IPS-NIHi7 (cell line): ENCODE results near the gene IL1RAP.
"Not testable (repeated sequence)": the region's sequence is repeated elsewhere in the genome, so short reads cannot be mapped to it uniquely, and the experiment has no call there.

Source experiments
- DNase-seq: peaks from one replicate; pipeline ENCODE4 v3.0.0; 2012; ENCODE audit warnings: mixed read lengths; ENCODE audit errors: extremely low spot score

IL1RAP gene, protein sequence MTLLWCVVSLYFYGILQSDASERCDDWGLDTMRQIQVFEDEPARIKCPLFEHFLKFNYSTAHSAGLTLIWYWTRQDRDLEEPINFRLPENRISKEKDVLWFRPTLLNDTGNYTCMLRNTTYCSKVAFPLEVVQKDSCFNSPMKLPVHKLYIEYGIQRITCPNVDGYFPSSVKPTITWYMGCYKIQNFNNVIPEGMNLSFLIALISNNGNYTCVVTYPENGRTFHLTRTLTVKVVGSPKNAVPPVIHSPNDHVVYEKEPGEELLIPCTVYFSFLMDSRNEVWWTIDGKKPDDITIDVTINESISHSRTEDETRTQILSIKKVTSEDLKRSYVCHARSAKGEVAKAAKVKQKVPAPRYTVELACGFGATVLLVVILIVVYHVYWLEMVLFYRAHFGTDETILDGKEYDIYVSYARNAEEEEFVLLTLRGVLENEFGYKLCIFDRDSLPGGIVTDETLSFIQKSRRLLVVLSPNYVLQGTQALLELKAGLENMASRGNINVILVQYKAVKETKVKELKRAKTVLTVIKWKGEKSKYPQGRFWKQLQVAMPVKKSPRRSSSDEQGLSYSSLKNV

DNA sequence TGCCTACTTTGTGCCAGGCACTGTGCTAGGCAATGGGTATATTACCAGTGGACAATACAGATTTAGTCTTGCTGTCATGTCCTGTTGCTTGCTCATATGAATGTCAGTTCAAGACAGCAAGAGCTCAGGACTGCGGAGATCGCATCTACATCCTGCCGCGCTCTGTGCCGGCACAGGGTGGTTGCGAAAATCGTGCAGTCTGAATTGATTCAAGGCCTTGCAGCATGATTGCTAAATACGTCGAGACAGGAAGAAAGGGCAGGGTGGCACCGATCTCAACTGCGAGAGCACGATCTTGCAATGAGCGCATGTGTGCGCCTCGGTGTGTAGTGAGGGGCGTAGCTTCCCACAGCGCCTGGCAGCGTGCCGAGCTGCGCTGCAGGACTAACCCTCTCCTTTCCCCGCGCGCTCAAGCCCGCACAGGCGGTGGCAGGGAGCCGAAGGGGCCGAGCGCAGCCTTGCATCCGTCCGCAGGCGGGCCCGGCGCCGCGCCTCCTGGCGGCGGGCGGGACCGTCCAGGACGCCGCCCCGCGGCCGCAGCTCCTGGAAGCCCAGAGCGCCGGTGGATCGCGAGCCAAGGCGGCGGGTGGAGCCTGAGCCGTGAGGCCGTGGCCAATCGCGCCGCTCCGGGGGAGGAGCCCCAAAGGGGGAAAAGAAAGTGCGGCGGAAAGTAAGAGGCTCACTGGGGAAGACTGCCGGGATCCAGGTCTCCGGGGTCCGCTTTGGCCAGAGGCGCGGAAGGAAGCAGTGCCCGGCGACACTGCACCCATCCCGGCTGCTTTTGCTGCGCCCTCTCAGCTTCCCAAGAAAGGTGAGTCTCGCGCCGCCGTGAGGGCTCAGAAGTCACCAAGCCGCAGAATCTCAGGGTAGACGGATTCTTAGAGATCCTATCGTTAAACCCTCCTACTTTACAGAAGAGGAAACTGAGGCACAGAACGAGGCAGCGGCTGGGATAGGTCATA, at the start of gene IL1RAP:
Gene IL1RAP, plus strand, starts transcription at position 677 of the 962 bp plus-strand sequence. CDS start 50,205 bp downstream, outside the sequence.
- DNase-seq, result peak; percentile 94

DNA sequence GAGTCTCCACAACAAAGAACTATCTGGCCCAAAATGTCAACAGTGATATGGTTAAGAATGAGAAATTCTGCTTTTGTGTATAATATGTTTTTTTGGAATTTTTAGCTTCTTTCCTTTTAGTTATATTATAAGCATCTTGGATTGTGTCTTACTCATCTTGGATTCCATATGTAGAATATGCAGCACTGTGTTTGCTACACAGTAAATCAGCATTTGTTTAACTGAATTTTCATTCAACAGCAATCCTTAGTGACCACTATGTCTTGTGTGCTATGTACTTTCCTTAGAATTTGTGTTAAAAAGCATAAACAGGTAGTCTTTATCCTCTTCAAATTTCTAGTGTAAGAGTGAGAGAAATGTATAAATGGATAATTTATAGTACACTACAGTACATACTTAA, 46.0 kb upstream of the IL1RAP start:
- DNase-seq, result no peak

DNA sequence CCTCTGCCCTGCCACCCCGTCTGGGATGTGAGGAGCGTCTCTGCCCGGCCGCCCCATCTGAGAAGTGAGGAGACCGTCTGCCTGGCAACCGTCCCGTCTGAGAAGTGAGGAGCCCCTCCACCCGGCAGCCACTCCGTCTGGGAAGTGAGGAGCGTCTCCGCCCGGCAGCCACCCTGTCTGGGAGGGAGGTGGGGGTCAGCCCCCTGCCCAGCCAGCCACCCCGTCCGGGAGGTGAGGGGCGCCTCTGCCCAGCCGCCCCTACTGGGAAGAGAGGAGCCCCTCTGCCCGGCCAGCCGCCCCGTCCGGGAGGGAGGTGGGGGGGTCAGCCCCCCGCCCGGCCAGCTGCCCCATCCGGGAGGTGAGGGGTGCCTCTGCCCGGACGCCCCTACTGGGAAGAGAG, 40.6 kb upstream of the IL1RAP start:
- DNase-seq, result not testable (repeated sequence)

- no peak for DNase-seq
Measured at GRCh38 chr3:190481779-190482178, 32.1 kb upstream of the IL1RAP start.

- no peak for DNase-seq
Measured at GRCh38 chr3:190485830-190486532, 27.9 kb upstream of the IL1RAP start.

GRCh38 chr3:190486533-190486864, 27.4 kb upstream of the IL1RAP start:
- peak; percentile 15 for DNase-seq

DNA sequence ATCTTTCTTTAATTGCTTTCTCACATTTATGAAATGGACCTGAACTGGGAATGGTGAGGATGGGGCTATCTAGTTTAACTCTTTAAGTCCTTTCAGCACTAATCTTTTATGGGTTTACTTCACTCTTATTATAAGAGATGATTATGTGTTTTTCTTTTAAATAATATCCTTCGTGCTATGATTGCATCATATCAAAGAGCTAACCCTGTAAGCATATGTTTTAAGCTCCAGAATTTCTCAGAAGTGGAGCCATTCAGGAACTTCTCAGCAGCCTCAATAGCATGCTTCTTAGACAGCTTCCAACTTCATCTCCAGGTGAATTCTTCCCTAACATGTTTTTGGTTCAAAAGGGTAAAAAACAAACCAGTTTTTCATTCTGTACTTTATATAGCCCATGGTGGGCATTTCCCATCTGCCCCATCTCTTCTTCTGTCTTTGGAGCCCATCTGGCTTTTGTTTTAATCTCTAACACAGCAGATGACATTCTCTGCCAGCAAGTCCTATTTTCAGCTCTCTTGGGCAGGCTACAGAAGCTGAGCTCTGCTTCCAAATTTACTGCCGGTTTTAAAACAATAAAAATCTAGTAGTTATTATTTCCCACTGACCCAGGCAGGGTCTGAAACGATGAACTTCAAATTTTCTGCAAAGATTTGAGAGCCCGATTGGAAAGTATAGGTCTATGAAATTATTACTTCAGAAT, 26.8 kb upstream of the IL1RAP start:
- DNase-seq, result no peak

GRCh38 chr3:190491533-190492054, 22.3 kb upstream of the IL1RAP start:
- no peak for DNase-seq

GRCh38 chr3:190492129-190492528, 21.8 kb upstream of the IL1RAP start:
- DNase-seq, result no peak

DNA sequence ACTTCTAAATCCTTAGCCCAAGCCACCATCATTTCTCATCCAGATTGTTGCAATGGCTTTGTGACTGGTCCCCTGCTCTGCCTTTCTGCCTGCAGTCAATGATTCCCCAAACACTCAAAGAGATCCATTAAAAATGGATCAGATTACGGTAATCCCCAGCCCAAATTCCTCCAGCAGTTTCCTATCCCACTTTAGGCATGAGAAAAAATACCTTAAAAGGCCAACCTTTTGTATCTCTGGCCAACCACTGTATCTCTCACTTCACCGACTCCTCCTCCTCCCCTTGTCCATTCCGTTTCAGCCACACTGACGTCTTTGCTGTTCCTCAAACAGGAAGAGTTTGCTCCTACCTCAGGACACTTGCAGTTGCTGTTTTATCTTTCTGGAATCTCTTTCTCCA, 20.9 kb upstream of the IL1RAP start:
- DNase-seq, result no peak

GRCh38 chr3:190494907-190495306, 19.0 kb upstream of the IL1RAP start:
- no peak for DNase-seq

DNA sequence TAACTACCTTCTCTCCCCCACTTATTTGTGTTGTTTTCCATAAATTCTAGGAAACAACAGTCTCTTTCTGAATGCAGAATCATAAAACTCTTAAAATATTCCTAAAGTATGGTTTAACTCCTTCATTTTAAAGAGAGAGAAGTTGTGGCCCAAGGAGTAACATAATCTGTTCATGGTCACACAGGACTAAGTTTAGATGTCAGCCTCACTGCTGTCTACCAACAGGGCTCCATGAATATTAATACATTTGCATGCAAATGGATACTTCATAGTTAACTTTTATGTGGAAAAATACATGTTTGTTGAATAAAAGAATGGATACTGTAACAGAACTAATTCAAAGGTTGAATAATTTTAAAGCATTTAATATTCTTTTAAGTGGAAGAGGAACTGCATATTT, 18.5 kb upstream of the IL1RAP start:
- no peak for DNase-seq

DNA sequence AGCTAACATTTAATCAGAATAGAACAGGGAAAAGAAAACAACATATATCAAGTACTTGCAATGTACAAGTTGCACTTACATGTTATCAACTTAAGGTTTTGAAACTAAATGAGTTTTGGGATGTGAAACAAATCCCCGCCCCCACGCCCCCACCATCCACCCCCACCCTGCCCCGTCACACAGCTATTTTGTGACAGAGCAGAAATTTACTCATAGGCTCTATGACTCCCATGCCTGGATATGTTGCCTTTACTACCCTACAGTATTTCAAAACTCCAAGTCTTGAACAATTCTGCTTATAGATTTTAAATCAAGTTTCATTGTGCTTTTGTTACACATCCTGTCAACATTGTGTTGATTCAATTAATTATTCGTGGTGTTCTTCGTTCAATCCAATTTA, 18.1 kb upstream of the IL1RAP start:
- DNase-seq, result no peak

- DNase-seq, result no peak
Measured at GRCh38 chr3:190496859-190497258, 17.0 kb upstream of the IL1RAP start.

GRCh38 chr3:190497811-190498210, 16.1 kb upstream of the IL1RAP start:
- DNase-seq, result no peak

DNA sequence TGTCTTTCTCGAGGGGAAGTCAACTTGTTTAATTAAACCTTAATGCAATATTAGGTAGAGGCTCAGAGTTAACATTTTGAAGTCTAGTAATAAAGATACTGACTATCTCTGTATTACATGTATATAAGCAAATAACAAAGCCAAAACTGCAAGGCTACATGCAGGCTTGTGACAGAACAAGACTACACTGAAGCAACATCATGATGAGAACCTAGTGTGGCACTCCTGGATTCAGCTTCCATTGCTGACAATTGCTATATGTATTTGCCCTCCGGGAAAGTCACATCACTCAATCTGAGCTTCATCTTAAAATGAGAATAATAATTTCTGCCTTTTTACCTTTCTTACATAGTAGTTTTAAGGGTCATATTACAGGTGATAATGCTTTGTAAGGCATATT, 15.6 kb upstream of the IL1RAP start:
- DNase-seq, result no peak

GRCh38 chr3:190499122-190499521, 14.8 kb upstream of the IL1RAP start:
- no peak for DNase-seq

GRCh38 chr3:190502946-190503345, 10.9 kb upstream of the IL1RAP start:
- no peak for DNase-seq

GRCh38 chr3:190504354-190505125, 9.3 kb upstream of the IL1RAP start:
- DNase-seq, result peak; percentile 37

DNA sequence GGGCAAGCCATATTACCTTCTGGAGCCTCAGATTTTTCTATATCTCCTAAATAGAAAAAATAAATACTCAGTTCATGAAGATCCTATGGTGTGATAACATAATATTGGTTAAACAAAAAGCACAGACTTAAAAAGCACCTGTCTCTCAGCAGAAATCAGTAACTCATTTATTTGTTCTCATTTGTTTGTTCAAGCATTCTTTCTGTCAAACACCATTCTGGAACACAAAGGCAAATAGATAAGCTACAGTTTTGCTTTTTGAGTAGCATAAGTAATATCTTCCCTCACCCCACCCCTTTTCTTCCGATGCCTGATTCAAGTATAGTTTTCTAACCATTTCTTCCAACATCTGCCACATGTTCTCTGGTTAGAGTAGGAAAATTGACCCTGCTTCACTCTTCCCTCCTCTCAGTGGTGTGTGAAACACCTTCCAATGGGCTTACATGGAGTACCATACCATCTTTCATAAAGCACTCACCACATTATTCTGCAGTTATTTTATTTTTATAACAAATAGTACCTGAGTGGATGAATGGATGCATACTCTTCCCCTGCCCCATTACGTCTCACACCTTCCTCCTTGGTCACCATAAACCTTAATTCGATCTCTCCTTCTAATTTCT, 8.4 kb upstream of the IL1RAP start:
- no peak for DNase-seq
